ENCODE data around the gene FGD3. TPM values are rescaled to one million over a fixed set of nuclear protein-coding genes. Genes with fewer than 3 reads are reported as not detected.

Gene FGD3
- total and polyA plus RNA-seq, 4 donors: 1.6 to 6.2 (median 3.6) TPM

DNA sequence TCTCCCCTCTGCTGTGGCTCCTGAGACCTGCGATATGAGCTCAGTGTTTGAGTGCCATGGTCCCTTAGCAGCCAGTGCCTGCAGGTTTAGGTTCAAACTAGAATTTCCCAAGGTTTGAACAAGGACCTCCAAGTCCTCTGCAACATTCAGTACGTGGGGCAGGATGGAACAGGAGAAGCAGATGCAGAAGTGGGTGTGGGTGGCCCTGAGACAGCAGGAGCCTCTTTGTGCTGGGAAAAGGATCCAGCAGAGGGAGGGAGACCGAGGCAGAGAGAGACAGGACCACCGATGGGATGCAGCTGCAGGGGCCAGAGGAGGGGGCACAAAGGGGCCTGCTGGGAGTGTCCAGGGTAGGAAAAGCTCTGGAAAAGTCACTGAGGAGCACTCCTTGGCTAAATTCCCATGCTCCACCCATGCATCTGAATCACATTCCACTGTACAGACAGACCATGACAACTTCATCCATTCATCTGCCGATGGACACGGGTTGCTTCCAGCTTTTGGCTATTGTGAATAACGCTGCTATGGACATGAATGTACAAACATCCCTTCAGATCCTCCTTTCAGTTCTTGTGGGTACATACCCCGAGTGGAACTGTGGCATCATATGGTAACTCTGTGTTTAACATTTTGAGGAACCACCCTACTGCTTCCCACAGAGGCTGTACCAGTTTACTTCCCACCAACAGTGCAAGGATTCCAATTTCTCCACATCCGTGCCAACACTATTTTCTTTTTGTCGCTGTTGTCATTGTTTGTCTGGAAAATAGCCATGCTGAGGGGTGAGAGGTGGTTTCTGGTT is 84.5 kb downstream of the FGD3 start (continued):
- TF ChIP-seq, protein P1, sequence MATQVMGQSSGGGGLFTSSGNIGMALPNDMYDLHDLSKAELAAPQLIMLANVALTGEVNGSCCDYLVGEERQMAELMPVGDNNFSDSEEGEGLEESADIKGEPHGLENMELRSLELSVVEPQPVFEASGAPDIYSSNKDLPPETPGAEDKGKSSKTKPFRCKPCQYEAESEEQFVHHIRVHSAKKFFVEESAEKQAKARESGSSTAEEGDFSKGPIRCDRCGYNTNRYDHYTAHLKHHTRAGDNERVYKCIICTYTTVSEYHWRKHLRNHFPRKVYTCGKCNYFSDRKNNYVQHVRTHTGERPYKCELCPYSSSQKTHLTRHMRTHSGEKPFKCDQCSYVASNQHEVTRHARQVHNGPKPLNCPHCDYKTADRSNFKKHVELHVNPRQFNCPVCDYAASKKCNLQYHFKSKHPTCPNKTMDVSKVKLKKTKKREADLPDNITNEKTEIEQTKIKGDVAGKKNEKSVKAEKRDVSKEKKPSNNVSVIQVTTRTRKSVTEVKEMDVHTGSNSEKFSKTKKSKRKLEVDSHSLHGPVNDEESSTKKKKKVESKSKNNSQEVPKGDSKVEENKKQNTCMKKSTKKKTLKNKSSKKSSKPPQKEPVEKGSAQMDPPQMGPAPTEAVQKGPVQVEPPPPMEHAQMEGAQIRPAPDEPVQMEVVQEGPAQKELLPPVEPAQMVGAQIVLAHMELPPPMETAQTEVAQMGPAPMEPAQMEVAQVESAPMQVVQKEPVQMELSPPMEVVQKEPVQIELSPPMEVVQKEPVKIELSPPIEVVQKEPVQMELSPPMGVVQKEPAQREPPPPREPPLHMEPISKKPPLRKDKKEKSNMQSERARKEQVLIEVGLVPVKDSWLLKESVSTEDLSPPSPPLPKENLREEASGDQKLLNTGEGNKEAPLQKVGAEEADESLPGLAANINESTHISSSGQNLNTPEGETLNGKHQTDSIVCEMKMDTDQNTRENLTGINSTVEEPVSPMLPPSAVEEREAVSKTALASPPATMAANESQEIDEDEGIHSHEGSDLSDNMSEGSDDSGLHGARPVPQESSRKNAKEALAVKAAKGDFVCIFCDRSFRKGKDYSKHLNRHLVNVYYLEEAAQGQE (IDR thresholded peaks at IDR 0.05): no peak
- TF ChIP-seq, protein P2, sequence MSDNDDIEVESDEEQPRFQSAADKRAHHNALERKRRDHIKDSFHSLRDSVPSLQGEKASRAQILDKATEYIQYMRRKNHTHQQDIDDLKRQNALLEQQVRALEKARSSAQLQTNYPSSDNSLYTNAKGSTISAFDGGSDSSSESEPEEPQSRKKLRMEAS (IDR thresholded peaks at IDR 0.05): no peak
- TF ChIP-seq SP1 (IDR thresholded peaks at IDR 0.05): no peak
- TF ChIP-seq, protein P3, sequence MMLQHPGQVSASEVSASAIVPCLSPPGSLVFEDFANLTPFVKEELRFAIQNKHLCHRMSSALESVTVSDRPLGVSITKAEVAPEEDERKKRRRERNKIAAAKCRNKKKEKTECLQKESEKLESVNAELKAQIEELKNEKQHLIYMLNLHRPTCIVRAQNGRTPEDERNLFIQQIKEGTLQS (IDR thresholded peaks at IDR 0.05): no peak
- TF ChIP-seq RAD21 (IDR thresholded peaks at IDR 0.05): no peak

DNA sequence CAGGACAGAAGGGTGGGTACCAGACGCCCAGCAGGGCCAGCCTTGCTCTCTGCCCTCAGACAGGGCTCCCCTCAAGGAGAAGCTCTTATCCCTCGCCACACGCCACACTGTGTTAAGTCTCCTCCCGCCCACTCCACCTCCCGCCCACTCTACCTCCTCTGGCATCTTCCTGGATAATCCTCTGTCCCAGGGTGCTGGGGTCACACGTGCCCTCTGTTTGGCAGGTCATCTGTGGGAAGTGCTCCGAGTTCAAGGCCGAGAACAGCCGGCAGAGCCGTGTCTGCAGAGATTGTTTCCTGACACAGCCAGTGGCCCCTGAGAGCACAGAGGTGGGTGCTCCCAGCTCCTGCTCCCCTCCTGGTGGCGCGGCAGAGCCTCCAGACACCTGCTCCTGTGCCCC is 85.2 kb downstream of the FGD3 start:
- Histone ChIP-seq H3K4me3 (ENCODE audit: low read depth in 1 of 3, low read length in 3 of 3) (no peak overlapping the region), H3K27me3 (ENCODE audit: control insufficient read depth in 4 of 4, insufficient read depth in 4 of 4, low read length in 3 of 4) (no peaks in the 10 kb centered on the region), H3K9ac (ENCODE audit: low read depth in 1 of 2, low read length in 2 of 2) (no peak overlapping the region), H3K36me3 (ENCODE audit: control insufficient read depth in 4 of 4, insufficient read depth in 3 of 4, low read depth in 1 of 4, low read length in 3 of 4) (no peaks in the 10 kb centered on the region), H3K4me1 (ENCODE audit: control insufficient read depth in 4 of 4, insufficient read depth in 4 of 4, low read length in 3 of 4) (peaks cover 0 to 3% (median 0%) of the 10 kb centered on the region in 4 donors), H3K27ac (ENCODE audit: low read depth in 1 of 2, low read length in 2 of 2) (no peak overlapping the region), H3K9me3 (ENCODE audit: control insufficient read depth in 4 of 4, low read length in 3 of 4) (no peaks in the 10 kb centered on the region)
- DNase-seq (ENCODE audit: low spot score): no peak
- 71% methylated on average over 12 of the region's 12 CpGs for WGBS
- no peak for TF ChIP-seq EGR1 (IDR thresholded peaks at IDR 0.05; ENCODE audit: low read depth in 2 of 2)
- TF ChIP-seq FOXA2 (IDR thresholded peaks at IDR 0.05): no peak
- no peak for TF ChIP-seq HNF4G (IDR thresholded peaks at IDR 0.05)
- no peak for TF ChIP-seq SP1 (IDR thresholded peaks at IDR 0.05)
- TF ChIP-seq RAD21 (IDR thresholded peaks at IDR 0.05): no peak
- TF ChIP-seq RXRA (IDR thresholded peaks at IDR 0.05): no peak
- TF ChIP-seq, protein P4, sequence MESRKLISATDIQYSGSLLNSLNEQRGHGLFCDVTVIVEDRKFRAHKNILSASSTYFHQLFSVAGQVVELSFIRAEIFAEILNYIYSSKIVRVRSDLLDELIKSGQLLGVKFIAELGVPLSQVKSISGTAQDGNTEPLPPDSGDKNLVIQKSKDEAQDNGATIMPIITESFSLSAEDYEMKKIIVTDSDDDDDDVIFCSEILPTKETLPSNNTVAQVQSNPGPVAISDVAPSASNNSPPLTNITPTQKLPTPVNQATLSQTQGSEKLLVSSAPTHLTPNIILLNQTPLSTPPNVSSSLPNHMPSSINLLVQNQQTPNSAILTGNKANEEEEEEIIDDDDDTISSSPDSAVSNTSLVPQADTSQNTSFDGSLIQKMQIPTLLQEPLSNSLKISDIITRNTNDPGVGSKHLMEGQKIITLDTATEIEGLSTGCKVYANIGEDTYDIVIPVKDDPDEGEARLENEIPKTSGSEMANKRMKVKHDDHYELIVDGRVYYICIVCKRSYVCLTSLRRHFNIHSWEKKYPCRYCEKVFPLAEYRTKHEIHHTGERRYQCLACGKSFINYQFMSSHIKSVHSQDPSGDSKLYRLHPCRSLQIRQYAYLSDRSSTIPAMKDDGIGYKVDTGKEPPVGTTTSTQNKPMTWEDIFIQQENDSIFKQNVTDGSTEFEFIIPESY (IDR thresholded peaks at IDR 0.05): no peak
- no peak for TF ChIP-seq GABPA (IDR thresholded peaks at IDR 0.05 in 1 of 2, conservative IDR thresholded peaks at IDR 0.05 in 1 of 2)
- TF ChIP-seq, protein P2 (IDR thresholded peaks at IDR 0.05): no peak
- no peak for TF ChIP-seq FOXA1 (IDR thresholded peaks at IDR 0.05)
- TF ChIP-seq, protein P1 (IDR thresholded peaks at IDR 0.05): no peak

Data from liver (tissue), 9 donors.